OCI-LY1 (cell line): ENCODE measurements around the gene DENND5B.

ENCODE experiments used
- CTCF ChIP-seq: fragments of 200-600 bp; sonication (generic), shearing (Covaris generic); IDR thresholded peaks from 2 replicates; pipeline ENCODE4 v1.5.1; 2017; ENCODE audit warnings: mild to moderate bottlenecking, antibody characterized with exemption, low read length, moderate library complexity, mixed read lengths
- EZH2 ChIP-seq: fragments of 200-600 bp; sonication (generic), shearing (Covaris generic); IDR thresholded peaks from 2 replicates; pipeline ENCODE4 v1.8.0; 2017; ENCODE audit warnings: borderline replicate concordance, mixed run types, mild to moderate bottlenecking, antibody characterized with exemption, low read length, moderate library complexity, mixed read lengths

GRCh38 chr12:31387466-31387865 is 203.5 kb downstream of the DENND5B start:
- TF ChIP-seq EZH2 (no peak), CTCF (no peak)
